Karpas-422 (cell line): ENCODE data around the gene GOLGA7B. TPM values are rescaled to one million over a fixed set of nuclear protein-coding genes. Genes with fewer than 3 reads are reported as not detected.

Source experiments
- DNase-seq: peaks from one replicate; pipeline ENCODE4 v3.0.0-alpha.2; 2015
- H2AFZ ChIP-seq: fragments of 200-600 bp; sonication (generic); 2 replicates; pipeline ENCODE4 v1.6.1; 2014; ENCODE audit warnings: antibody characterized with exemption, low read length, mixed read lengths
- H3K27ac ChIP-seq: fragments of 200-600 bp; sonication (generic); 2 replicates; pipeline ENCODE4 v1.5.1; 2014; ENCODE audit warnings: mild to moderate bottlenecking, low read length, moderate library complexity
- H3K27me3 ChIP-seq: fragments of 200-600 bp; sonication (generic); 2 replicates; pipeline ENCODE4 v1.6.1; 2014; ENCODE audit warnings: low read length, mixed read lengths
- H3K36me3 ChIP-seq: fragments of 200-600 bp; sonication (generic); 2 replicates; pipeline ENCODE4 v1.6.1; 2014; ENCODE audit warnings: low read length, mixed read lengths; ENCODE audit not compliant: insufficient read depth
- H3K4me1 ChIP-seq: fragments of 200-600 bp; sonication (generic); 2 replicates; pipeline ENCODE4 v1.6.1; 2014; ENCODE audit warnings: mild to moderate bottlenecking, low read length, mixed read lengths
- H3K4me2 ChIP-seq: fragments of 200-600 bp; sonication (generic); 2 replicates; pipeline ENCODE4 v1.6.1; 2014; ENCODE audit warnings: low read length, low read depth, mild to moderate bottlenecking; ENCODE audit not compliant: poor library complexity, severe bottlenecking
- H3K4me3 ChIP-seq: fragments of 200-600 bp; sonication (generic); 2 replicates; pipeline ENCODE4 v1.5.1; 2014; ENCODE audit warnings: mild to moderate bottlenecking, antibody characterized with exemption, low read length, mixed read lengths
- H3K79me2 ChIP-seq: fragments of 200-600 bp; sonication (generic); 2 replicates; pipeline ENCODE4 v1.6.1; 2014; ENCODE audit warnings: mild to moderate bottlenecking, low read length, mixed read lengths
- H3K9ac ChIP-seq: fragments of 200-600 bp; sonication (generic); 2 replicates; pipeline ENCODE4 v1.6.0; 2014; ENCODE audit warnings: low read length
- H3K9me2 ChIP-seq: fragments of 200-600 bp; sonication (generic), shearing (Covaris generic); replicated peaks from 2 replicates; pipeline ENCODE4 v1.6.0; 2014; ENCODE audit warnings: mild to moderate bottlenecking, low read length, moderate library complexity; ENCODE audit not compliant: insufficient read depth
- H3K9me3 ChIP-seq: fragments of 300-700, 200-600 bp; sonication (generic); 2 replicates; pipeline ENCODE4 v1.6.1; 2014; ENCODE audit warnings: low read length, mixed read lengths
- H4K20me1 ChIP-seq: fragments of 200-600 bp; sonication (generic); 2 replicates; pipeline ENCODE4 v1.6.1; 2014; ENCODE audit warnings: mild to moderate bottlenecking, antibody characterized with exemption, low read length, low read depth; ENCODE audit not compliant: insufficient read depth
- total RNA-seq: library from RNA; depleted of rRNA; stranded (reverse); fragments of >200 nt; shearing (Covaris generic); gene quantifications from 2 replicates; pipeline ENCODE4 v1.2.3, GENCODE V29; 2014; ENCODE audit warnings: low replicate concordance

The GOLGA7B gene
- total RNA-seq, 1 experiment from 2014 or later, result not detected

GRCh38 chr10:97825020-97825760 lies 24.5 kb upstream of the GOLGA7B start:
- H2AFZ ChIP-seq, result no peak overlapping the region
- no peaks in the 10 kb centered on the region for H3K9me3 ChIP-seq
- no peak overlapping the region for H3K9ac ChIP-seq
- no peaks in the 10 kb centered on the region for H3K4me1 ChIP-seq
- H3K9me2 ChIP-seq, result no peaks in the 10 kb centered on the region
- H3K4me3 ChIP-seq, result no peak overlapping the region
- no peak overlapping the region for H3K27ac ChIP-seq
- H3K4me2 ChIP-seq, result no peak overlapping the region
- no peaks in the 10 kb centered on the region for H3K36me3 ChIP-seq
- no peaks in the 10 kb centered on the region for H3K27me3 ChIP-seq
- DNase-seq, result no peak
- no peaks in the 10 kb centered on the region for H4K20me1 ChIP-seq
- H3K79me2 ChIP-seq, result no peaks in the 10 kb centered on the region

GRCh38 chr10:97826892-97827291 lies 22.8 kb upstream of the GOLGA7B start:
- H3K9me3 ChIP-seq, result no peaks in the 10 kb centered on the region
- H2AFZ ChIP-seq, result no peak overlapping the region
- H3K27ac ChIP-seq, result no peak overlapping the region
- H4K20me1 ChIP-seq, result no peaks in the 10 kb centered on the region
- H3K36me3 ChIP-seq, result no peaks in the 10 kb centered on the region
- no peak for DNase-seq
- H3K9ac ChIP-seq, result no peak overlapping the region
- H3K27me3 ChIP-seq, result no peaks in the 10 kb centered on the region
- no peaks in the 10 kb centered on the region for H3K9me2 ChIP-seq
- H3K4me2 ChIP-seq, result no peak overlapping the region
- no peaks in the 10 kb centered on the region for H3K4me1 ChIP-seq
- no peaks in the 10 kb centered on the region for H3K79me2 ChIP-seq
- H3K4me3 ChIP-seq, result no peak overlapping the region

GRCh38 chr10:97827702-97828291 lies 21.8 kb upstream of the GOLGA7B start:
- no peaks in the 10 kb centered on the region for H3K27me3 ChIP-seq
- no peak overlapping the region for H2AFZ ChIP-seq

GRCh38 chr10:97828721-97829120 lies 20.9 kb upstream of the GOLGA7B start:
- Histone ChIP-seq H3K27ac (no peak overlapping the region), H3K79me2 (no peaks in the 10 kb centered on the region), H3K4me2 (no peak overlapping the region), H3K9me2 (no peaks in the 10 kb centered on the region), H3K9me3 (no peaks in the 10 kb centered on the region), H3K36me3 (no peaks in the 10 kb centered on the region), H3K9ac (no peak overlapping the region), H3K4me1 (no peaks in the 10 kb centered on the region), H3K27me3 (no peaks in the 10 kb centered on the region), H4K20me1 (no peaks in the 10 kb centered on the region), H3K4me3 (no peak overlapping the region), H2AFZ (no peak overlapping the region)
- no peak for DNase-seq

More at GRCh38 chr10:97827702-97828291, 21.8 kb upstream of the GOLGA7B start:
- Histone ChIP-seq H3K9me2 (no peaks in the 10 kb centered on the region), H3K36me3 (no peaks in the 10 kb centered on the region), H3K4me1 (no peaks in the 10 kb centered on the region), H3K9ac (no peak overlapping the region), H3K4me3 (no peak overlapping the region), H3K4me2 (no peak overlapping the region), H4K20me1 (no peaks in the 10 kb centered on the region), H3K9me3 (no peaks in the 10 kb centered on the region), H3K79me2 (no peaks in the 10 kb centered on the region), H3K27ac (no peak overlapping the region)
- no peak for DNase-seq

GRCh38 chr10:97830064-97830463 lies 19.6 kb upstream of the GOLGA7B start:
- Histone ChIP-seq H2AFZ (no peak overlapping the region), H4K20me1 (no peaks in the 10 kb centered on the region), H3K4me2 (no peak overlapping the region), H3K9me2 (no peaks in the 10 kb centered on the region), H3K9ac (no peak overlapping the region), H3K9me3 (no peaks in the 10 kb centered on the region), H3K4me3 (no peak overlapping the region), H3K79me2 (no peaks in the 10 kb centered on the region), H3K36me3 (no peaks in the 10 kb centered on the region), H3K4me1 (no peaks in the 10 kb centered on the region), H3K27ac (no peak overlapping the region), H3K27me3 (no peaks in the 10 kb centered on the region)
- DNase-seq, result no peak

GRCh38 chr10:97831259-97831658 lies 18.4 kb upstream of the GOLGA7B start:
- Histone ChIP-seq H3K4me2 (no peak overlapping the region), H3K4me1 (no peaks in the 10 kb centered on the region), H3K9ac (no peak overlapping the region), H4K20me1 (no peaks in the 10 kb centered on the region), H3K79me2 (no peaks in the 10 kb centered on the region), H3K9me2 (no peaks in the 10 kb centered on the region), H3K27me3 (no peaks in the 10 kb centered on the region), H3K27ac (no peak overlapping the region), H3K36me3 (no peaks in the 10 kb centered on the region), H2AFZ (no peak overlapping the region), H3K4me3 (no peak overlapping the region), H3K9me3 (no peaks in the 10 kb centered on the region)
- DNase-seq, result no peak

- Histone ChIP-seq H3K9ac (no peak overlapping the region), H3K9me3 (no peaks in the 10 kb centered on the region), H3K4me3 (no peak overlapping the region), H3K36me3 (no peaks in the 10 kb centered on the region), H3K4me2 (no peak overlapping the region), H3K27ac (no peak overlapping the region), H3K4me1 (no peaks in the 10 kb centered on the region), H4K20me1 (no peaks in the 10 kb centered on the region), H3K79me2 (no peaks in the 10 kb centered on the region), H3K27me3 (no peaks in the 10 kb centered on the region), H2AFZ (no peak overlapping the region), H3K9me2 (no peaks in the 10 kb centered on the region)
- DNase-seq, result no peak
Measured at GRCh38 chr10:97836446-97836845, 13.2 kb upstream of the GOLGA7B start.

- Histone ChIP-seq H4K20me1 (no peaks in the 10 kb centered on the region), H3K79me2 (no peaks in the 10 kb centered on the region), H3K27me3 (no peaks in the 10 kb centered on the region), H3K9me2 (no peaks in the 10 kb centered on the region), H3K4me1 (no peaks in the 10 kb centered on the region), H3K36me3 (no peaks in the 10 kb centered on the region), H3K27ac (no peak overlapping the region), H3K9me3 (no peaks in the 10 kb centered on the region), H3K4me2 (no peak overlapping the region), H3K9ac (no peak overlapping the region), H3K4me3 (no peak overlapping the region), H2AFZ (no peak overlapping the region)
- DNase-seq, result no peak
Measured at GRCh38 chr10:97838091-97838490, 11.6 kb upstream of the GOLGA7B start.
